HUES48 (cell line): ENCODE measurements around the gene HDDC2.
A peak's percentile ranks its signal among the peaks of the same experiment; 100 is the strongest.

Source experiments
- H3K27ac ChIP-seq: one replicate; pipeline ENCODE4 v1.7.0; 2013; ENCODE audit warnings: low read depth, low read length, inconsistent platforms
- H3K27me3 ChIP-seq: 2 replicates; pipeline ENCODE4 v1.6.1; 2013; ENCODE audit warnings: mild to moderate bottlenecking, low read length; ENCODE audit not compliant: control insufficient read depth, insufficient read depth
- H3K36me3 ChIP-seq: 2 replicates; pipeline ENCODE4 v1.6.1; 2013; ENCODE audit warnings: low read length; ENCODE audit not compliant: control insufficient read depth, insufficient read depth
- H3K4me1 ChIP-seq: 2 replicates; pipeline ENCODE4 v1.6.1; 2013; ENCODE audit warnings: mild to moderate bottlenecking, low read length; ENCODE audit not compliant: control insufficient read depth, insufficient read depth
- H3K4me3 ChIP-seq: 2 replicates; pipeline ENCODE4 v1.5.1; 2013; ENCODE audit warnings: mild to moderate bottlenecking, low read depth, low read length
- H3K9ac ChIP-seq: 2 replicates; pipeline ENCODE4 v1.6.1; 2013; ENCODE audit warnings: mild to moderate bottlenecking, low read depth, low read length, moderate library complexity
- H3K9me3 ChIP-seq: 2 replicates; pipeline ENCODE4 v1.6.1; 2013; ENCODE audit warnings: low read length; ENCODE audit not compliant: control insufficient read depth, insufficient read depth

Gene HDDC2, protein sequence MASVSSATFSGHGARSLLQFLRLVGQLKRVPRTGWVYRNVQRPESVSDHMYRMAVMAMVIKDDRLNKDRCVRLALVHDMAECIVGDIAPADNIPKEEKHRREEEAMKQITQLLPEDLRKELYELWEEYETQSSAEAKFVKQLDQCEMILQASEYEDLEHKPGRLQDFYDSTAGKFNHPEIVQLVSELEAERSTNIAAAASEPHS

GRCh38 chr6:125301435-125302391 lies at the start of gene HDDC2:
HDDC2 (minus strand) TSS chr6:125301967; CDS start chr6:125301932, 35 bp downstream.
- H3K36me3 ChIP-seq: peaks cover 37% of the 10 kb centered on the region
- no peaks in the 10 kb centered on the region; the same call in 1 of the 2 replicates for H3K27me3 ChIP-seq
- H3K4me1 ChIP-seq: no peaks in the 10 kb centered on the region
- H3K9ac ChIP-seq: peak within 1 kb of the TSS; percentile 94
- H3K4me3 ChIP-seq: peak within 1 kb of the TSS; percentile 81
- no peaks in the 10 kb centered on the region for H3K9me3 ChIP-seq
- H3K27ac ChIP-seq: peak within 1 kb of the TSS; percentile 90

GRCh38 chr6:125346926-125347563 lies 45.3 kb upstream of the HDDC2 start:
- Histone ChIP-seq H3K4me3 (no peak overlapping the region), H3K4me1 (peaks cover 5% of the 10 kb centered on the region; the same call in 1 of the 2 replicates), H3K9ac (no peak overlapping the region), H3K27ac (no peak overlapping the region), H3K27me3 (no peaks in the 10 kb centered on the region), H3K36me3 (no peaks in the 10 kb centered on the region), H3K9me3 (no peaks in the 10 kb centered on the region)

DNA sequence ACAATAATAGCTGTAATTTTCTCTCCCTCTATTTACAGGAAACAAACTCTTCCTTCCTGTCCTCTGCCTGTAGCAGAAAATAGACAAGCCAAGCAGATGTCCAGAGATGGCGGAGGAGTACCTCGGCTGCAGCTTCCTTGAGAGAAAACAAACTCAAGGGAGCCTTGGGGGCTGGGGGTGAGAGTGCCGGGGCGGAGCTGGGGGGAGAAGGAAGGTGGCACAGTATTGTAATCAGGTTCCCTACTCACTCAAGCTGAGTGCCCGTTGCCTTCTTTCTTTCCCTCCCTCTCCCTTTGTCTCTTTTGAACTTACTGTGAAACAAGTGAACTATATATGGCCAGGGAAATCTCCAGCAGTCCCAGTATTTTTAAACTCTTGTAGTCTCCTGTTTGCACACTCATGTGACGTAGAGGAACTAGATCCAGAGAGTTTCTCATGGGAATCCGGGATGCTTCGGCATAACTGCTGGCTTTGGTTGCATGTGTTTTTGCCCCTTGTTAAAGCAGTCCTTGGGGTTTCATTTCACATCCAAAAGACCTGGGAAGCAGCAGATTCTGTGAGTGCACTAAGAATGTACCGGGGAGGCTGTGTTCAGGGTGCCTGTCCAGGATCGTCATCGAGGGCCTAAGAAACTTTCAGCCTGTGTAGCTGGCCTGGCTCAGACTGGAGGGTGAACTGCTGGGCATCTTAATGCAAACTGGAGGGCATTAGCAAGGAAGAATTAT lies 44.6 kb upstream of the HDDC2 start:
- H3K36me3 ChIP-seq: no peaks in the 10 kb centered on the region
- no peak overlapping the region for H3K4me3 ChIP-seq
- no peak overlapping the region for H3K27ac ChIP-seq
- H3K9me3 ChIP-seq: no peaks in the 10 kb centered on the region
- peaks cover 5% of the 10 kb centered on the region; the same call in 1 of the 2 replicates for H3K4me1 ChIP-seq
- no peaks in the 10 kb centered on the region for H3K27me3 ChIP-seq
- no peak overlapping the region for H3K9ac ChIP-seq

- Histone ChIP-seq H3K9me3 (no peaks in the 10 kb centered on the region), H3K27me3 (no peaks in the 10 kb centered on the region), H3K9ac (no peak overlapping the region), H3K4me3 (no peak overlapping the region), H3K36me3 (no peaks in the 10 kb centered on the region), H3K27ac (no peak overlapping the region), H3K4me1 (peaks cover 5% of the 10 kb centered on the region; the same call in 1 of the 2 replicates)
Observed at GRCh38 chr6:125341460-125341859, 39.7 kb upstream of the HDDC2 start.

DNA sequence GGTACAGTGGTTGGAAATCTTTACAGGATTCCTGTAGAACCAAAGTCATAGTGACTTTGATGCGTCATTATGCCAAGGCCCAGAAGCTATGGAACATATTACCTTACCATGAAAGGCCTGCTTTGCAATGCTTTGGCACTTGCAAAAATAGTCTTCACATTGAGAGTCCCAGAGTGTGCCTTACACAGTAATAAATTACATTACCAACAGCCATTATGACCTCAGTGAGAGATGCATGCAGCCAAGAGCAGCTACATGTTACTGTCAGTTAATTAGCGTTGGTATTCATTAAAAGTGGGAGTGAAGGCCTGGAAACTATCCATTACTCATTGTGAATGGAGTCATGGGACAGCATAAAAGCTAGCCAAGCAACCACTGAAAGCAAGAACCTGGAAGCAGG lies 39.2 kb upstream of the HDDC2 start:
- Histone ChIP-seq H3K9me3 (no peaks in the 10 kb centered on the region), H3K4me3 (no peak overlapping the region), H3K9ac (no peak overlapping the region), H3K27me3 (no peaks in the 10 kb centered on the region), H3K4me1 (peaks cover 4% of the 10 kb centered on the region; the same call in 1 of the 2 replicates), H3K27ac (no peak overlapping the region), H3K36me3 (no peaks in the 10 kb centered on the region)

- no peak overlapping the region for H3K4me3 ChIP-seq
- H3K9ac ChIP-seq: no peak overlapping the region
- no peaks in the 10 kb centered on the region for H3K27me3 ChIP-seq
- no peaks in the 10 kb centered on the region for H3K9me3 ChIP-seq
- no peak overlapping the region for H3K27ac ChIP-seq
- no peaks in the 10 kb centered on the region for H3K4me1 ChIP-seq
- no peaks in the 10 kb centered on the region for H3K36me3 ChIP-seq
Observed at GRCh38 chr6:125340175-125340835, 38.5 kb upstream of the HDDC2 start.

GRCh38 chr6:125339653-125340052 lies 37.9 kb upstream of the HDDC2 start:
- Histone ChIP-seq H3K36me3 (no peaks in the 10 kb centered on the region), H3K27ac (no peak overlapping the region), H3K9me3 (no peaks in the 10 kb centered on the region), H3K27me3 (no peaks in the 10 kb centered on the region), H3K9ac (no peak overlapping the region), H3K4me3 (no peak overlapping the region), H3K4me1 (no peaks in the 10 kb centered on the region)

DNA sequence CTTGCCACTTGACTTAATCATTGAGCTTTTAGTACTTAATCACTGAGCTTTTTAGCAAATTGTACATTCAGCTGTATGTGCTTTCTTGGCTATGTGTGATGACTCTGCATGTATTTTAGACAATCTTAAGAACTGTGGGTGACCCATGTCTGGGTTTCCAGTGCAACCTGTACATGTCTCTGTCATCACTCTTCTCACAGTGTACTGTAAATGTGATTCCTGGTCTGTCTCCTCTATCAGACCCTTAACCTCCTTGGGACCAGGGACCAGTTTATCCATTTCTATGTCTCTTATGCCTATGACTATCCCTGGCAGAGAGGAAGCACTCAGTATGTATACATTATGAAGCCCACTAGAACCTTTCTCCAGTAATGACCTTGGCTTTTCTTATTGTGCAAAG lies 36.6 kb upstream of the HDDC2 start:
- Histone ChIP-seq H3K9me3 (no peaks in the 10 kb centered on the region), H3K36me3 (no peaks in the 10 kb centered on the region), H3K27me3 (no peaks in the 10 kb centered on the region), H3K4me3 (no peak overlapping the region), H3K4me1 (no peaks in the 10 kb centered on the region), H3K27ac (no peak overlapping the region), H3K9ac (no peak overlapping the region)

DNA sequence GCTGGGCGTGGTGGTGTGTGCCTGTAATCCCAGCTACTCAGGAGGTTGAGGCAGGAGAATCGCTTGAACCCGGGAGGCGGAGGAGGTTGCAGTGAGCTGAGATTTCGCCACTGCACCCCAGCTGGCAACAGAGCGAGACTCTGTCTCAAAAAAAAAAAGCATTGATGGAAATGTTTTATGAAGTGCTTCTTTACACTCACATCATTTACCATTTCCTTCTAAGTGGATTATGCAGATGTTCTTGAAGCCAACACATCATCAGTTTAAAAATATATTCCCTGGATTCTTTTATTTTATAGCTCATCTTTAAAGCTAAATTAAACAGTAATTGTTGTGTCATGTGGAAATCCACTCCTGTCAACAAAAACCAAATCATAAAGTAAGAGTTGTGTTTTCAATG lies 35.9 kb upstream of the HDDC2 start:
- Histone ChIP-seq H3K27ac (no peak overlapping the region), H3K9ac (no peak overlapping the region), H3K9me3 (no peaks in the 10 kb centered on the region), H3K4me1 (no peaks in the 10 kb centered on the region), H3K27me3 (no peaks in the 10 kb centered on the region), H3K36me3 (no peaks in the 10 kb centered on the region), H3K4me3 (no peak overlapping the region)

GRCh38 chr6:125332664-125333063 lies 30.9 kb upstream of the HDDC2 start:
- no peaks in the 10 kb centered on the region for H3K36me3 ChIP-seq

More at GRCh38 chr6:125332664-125333063, 30.9 kb upstream of the HDDC2 start:
- no peak overlapping the region for H3K4me3 ChIP-seq
- no peak overlapping the region for H3K9ac ChIP-seq
- no peaks in the 10 kb centered on the region for H3K27me3 ChIP-seq
- no peaks in the 10 kb centered on the region for H3K9me3 ChIP-seq
- H3K27ac ChIP-seq: no peak overlapping the region
- no peaks in the 10 kb centered on the region for H3K4me1 ChIP-seq
